Heart right ventricle (tissue), 16 donors: ENCODE data around the gene SCAF8. TPM values are rescaled to one million over a fixed set of nuclear protein-coding genes. Genes with fewer than 3 reads are reported as not detected.

Experiments used
- ATAC-seq, 8 donors: fragments of 200-7000 bp; cut with Tn5 transposase; one replicate each; pipeline ENCODE4 v1.9.1; 2020; ENCODE audit warnings: mild to moderate bottlenecking in 8 of 8, moderate library complexity in 8 of 8, moderate number of reproducible peaks in 1 of 8
- DNase-seq, 2 donors: peaks; one replicate each; pipeline ENCODE4 v3.0.0-alpha.2; 2020
- H3K27ac ChIP-seq, 10 donors: fragments of 200-600 bp; sonication (generic) in 2 of 10; one replicate each; pipeline versions ENCODE4 v1.5.0 to v1.8.0; 2020 to 2022; ENCODE audit warnings: mild to moderate bottlenecking in 3 of 10
- H3K27me3 ChIP-seq, 7 donors: fragments of 200-600 bp; one replicate each; pipeline ENCODE4 v1.8.0; 2021 to 2022; ENCODE audit warnings: mild to moderate bottlenecking in 2 of 7
- H3K36me3 ChIP-seq, 9 donors: fragments of 200-600 bp; sonication (generic) in 1 of 9; one replicate each; pipeline versions ENCODE4 v1.5.0 to v1.8.0; 2020 to 2022; ENCODE audit warnings: mild to moderate bottlenecking in 2 of 9
- H3K4me1 ChIP-seq, 9 donors: fragments of 200-600 bp; sonication (generic) in 1 of 9; one replicate each; pipeline versions ENCODE4 v1.5.0 to v1.8.0; 2020 to 2022; ENCODE audit warnings: mild to moderate bottlenecking in 4 of 9
- H3K4me3 ChIP-seq, 10 donors: fragments of 200-600 bp; sonication (generic) in 2 of 10; one replicate each; pipeline versions ENCODE4 v1.5.0 to v1.8.0; 2020 to 2022; ENCODE audit warnings: mild to moderate bottlenecking in 7 of 10, moderate library complexity in 2 of 10
- H3K9me3 ChIP-seq, 11 donors: fragments of 200-600 bp in 10 of 11; sonication (generic) in 2 of 11; one replicate each; pipeline versions ENCODE4 v1.5.0 to v1.8.0; 2013 to 2022; ENCODE audit warnings: mild to moderate bottlenecking in 2 of 11, control low read depth in 1 of 11, moderate library complexity in 1 of 11
- CTCF ChIP-seq, 9 donors: fragments of 200-600 bp; sonication (generic) in 2 of 9; IDR thresholded peaks; one replicate each; pipeline versions ENCODE4 v1.5.0 to v1.8.0; 2021 to 2022; ENCODE audit warnings: antibody characterized with exemption in 9 of 9, mild to moderate bottlenecking in 5 of 9, moderate library complexity in 1 of 9
- WGBS, 2 donors: extraction: QIAGEN DNeasy Blood & Tissue Kit; methylation state at CpG; one replicate each; pipeline ENCODE4 v1.1.7; 2013; ENCODE audit warnings: inconsistent platforms in 1 of 2; 5-methylcytosine and 5-hydroxymethylcytosine counted together
- intact Hi-C, 10 donors: fragments of 100-400 bp; cut with DNase I; formaldehyde crosslinking; loops; one replicate each; pipeline versions ENCODE4 v1.11.1 to v1.14.2; 2022
- polyA plus RNA-seq, 2 donors: library from polyadenylated mRNA; stranded (reverse); fragments of 200-250 nt; gene quantifications; one replicate each; pipeline ENCODE4 v1.2.3, GENCODE V29; 2013
- total RNA-seq, 10 donors: library from RNA; stranded (reverse); fragmentation: NEBNext Ultra II Directional in 3 of 10; extraction: Animal tissue kit (Norgen Biotek cat#: 25700) in 3 of 10; gene quantifications; one replicate each; pipeline versions ENCODE4 v1.2.1 to v1.2.4, GENCODE V29; 2021 to 2023
- donor health status: Arrhythmogenic right ventricular cardiomyopathy.
- donor health status: ischemic (EF 13 %, LVEDD 7.1; RV severe dilation, severe dysfunction).
- donor health status: healthy with polysubstance abuse.
- donor health status: DM: no; HTN: yes; CAD: no.
- donor health status: DM: no; HTN: no; CAD: no.
- donor health status: ischemic (EF 25% LVEDD 6.9; RV normal size, moderate dysfunction).
- donor health status: ischemic (EF 25% LVEDD 5.7; RV mildly dilated, moderate dysfunction).
- donor health status: healthy.
- donor health status: DM: yes; HTN: yes; CAD: no.
- donor health status: Ischemic cardiomyopathy.
- donor health status: ischemic (EF 35%, LVEDD 5.7; RV mildly dilated, moderate dysfunction).
- donor health status: nonischemic (EF 11% LVEDD 7.7; RV severe dilation, severe dysfunction).
- donor health status: DM: yes; HTN: yes; CAD: no.
- donor health status: PGD.
- donor health status: ischemic (EF 29% LVEDD 5.4; RV normal size, mild dysfunction).
- donor health status: nonischemic (EF 23%, LVEDD 6.1; RV moderate dilation, normal function).

The SCAF8 gene
- total and polyA plus RNA-seq, 12 donors, result 6.7 to 96.1 (median 62.8) TPM

GRCh38 chr6:154792325-154792724 is 59.1 kb downstream of the SCAF8 start:
- peaks cover 0 to 88% (median 11%) of the 10 kb centered on the region in 9 donors for H3K36me3 ChIP-seq
- H3K9me3 ChIP-seq, result no peaks in the 10 kb centered on the region
- 78 to 80% methylated on average over 4 of the region's 4 CpGs for WGBS, 2 donors

GRCh38 chr6:154792761-154793160 is 59.5 kb downstream of the SCAF8 start:
- no peak overlapping the region for H3K27ac ChIP-seq
- intact Hi-C loops, result no loop called here
- H3K4me3 ChIP-seq, result no peak overlapping the region
- no peak for TF ChIP-seq CTCF (IDR thresholded peaks at IDR 0.05)
- H3K4me1 ChIP-seq, result peaks cover 0 to 14% (median 4%) of the 10 kb centered on the region in 9 donors
- ATAC-seq (no peak), DNase-seq (no peak)
- no peaks in the 10 kb centered on the region for H3K9me3 ChIP-seq
- 94 to 96% methylated on average over 3 of the region's 3 CpGs for WGBS, 2 donors
- H3K27me3 ChIP-seq, result no peaks in the 10 kb centered on the region
- peaks cover 0 to 88% (median 14%) of the 10 kb centered on the region in 9 donors for H3K36me3 ChIP-seq

More at GRCh38 chr6:154792325-154792724, 59.1 kb downstream of the SCAF8 start:
- no peak for DNase-seq
- peaks cover 0 to 14% (median 4%) of the 10 kb centered on the region in 9 donors for H3K4me1 ChIP-seq
- H3K27ac ChIP-seq, result no peak overlapping the region
- ATAC-seq, result no peak
- intact Hi-C loops, result no loop called here
- H3K27me3 ChIP-seq, result no peaks in the 10 kb centered on the region
- no peak for TF ChIP-seq CTCF (IDR thresholded peaks at IDR 0.05)
- H3K4me3 ChIP-seq, result no peak overlapping the region

GRCh38 chr6:154796484-154796883 is 63.3 kb downstream of the SCAF8 start:
- no peak for DNase-seq
- peaks cover 0 to 19% (median 3%) of the 10 kb centered on the region in 9 donors for H3K4me1 ChIP-seq
- TF ChIP-seq CTCF (IDR thresholded peaks at IDR 0.05), result no peak
- H3K36me3 ChIP-seq, result peaks cover 0 to 86% (median 18%) of the 10 kb centered on the region in 9 donors
- no peak for ATAC-seq
- intact Hi-C loops, result no loop called here
- H3K4me3 ChIP-seq, result no peak overlapping the region
- H3K9me3 ChIP-seq, result no peaks in the 10 kb centered on the region
- no peak overlapping the region for H3K27ac ChIP-seq
- WGBS, 2 donors, result 95 to 97% methylated on average over 3 of the region's 3 CpGs
- H3K27me3 ChIP-seq, result no peaks in the 10 kb centered on the region

GRCh38 chr6:154797857-154798256 is 64.6 kb downstream of the SCAF8 start:
- H3K27me3 ChIP-seq, result no peaks in the 10 kb centered on the region
- peaks cover 0 to 91% (median 18%) of the 10 kb centered on the region in 9 donors for H3K36me3 ChIP-seq
- ATAC-seq (no peak), DNase-seq (no peak)
- H3K9me3 ChIP-seq, result no peaks in the 10 kb centered on the region
- no peak overlapping the region for H3K27ac ChIP-seq
- H3K4me3 ChIP-seq, result no peak overlapping the region
- H3K4me1 ChIP-seq, result peaks cover 0 to 6% (median 0%) of the 10 kb centered on the region in 9 donors
- WGBS, 2 donors, result 94 to 98% methylated on average over 3 of the region's 3 CpGs
- intact Hi-C loops, result no loop called here
- TF ChIP-seq CTCF (IDR thresholded peaks at IDR 0.05), result no peak
